NAMALWA (cell line): ENCODE measurements around the gene DYSF.
"Not testable (repeated sequence)": the region's sequence is repeated elsewhere in the genome, so short reads cannot be mapped to it uniquely, and the experiment has no call there.

Experiments
- DNase-seq: peaks from one replicate; pipeline ENCODE4 v3.0.0-alpha.2; 2015; ENCODE audit warnings: low spot score

Gene DYSF

DNA sequence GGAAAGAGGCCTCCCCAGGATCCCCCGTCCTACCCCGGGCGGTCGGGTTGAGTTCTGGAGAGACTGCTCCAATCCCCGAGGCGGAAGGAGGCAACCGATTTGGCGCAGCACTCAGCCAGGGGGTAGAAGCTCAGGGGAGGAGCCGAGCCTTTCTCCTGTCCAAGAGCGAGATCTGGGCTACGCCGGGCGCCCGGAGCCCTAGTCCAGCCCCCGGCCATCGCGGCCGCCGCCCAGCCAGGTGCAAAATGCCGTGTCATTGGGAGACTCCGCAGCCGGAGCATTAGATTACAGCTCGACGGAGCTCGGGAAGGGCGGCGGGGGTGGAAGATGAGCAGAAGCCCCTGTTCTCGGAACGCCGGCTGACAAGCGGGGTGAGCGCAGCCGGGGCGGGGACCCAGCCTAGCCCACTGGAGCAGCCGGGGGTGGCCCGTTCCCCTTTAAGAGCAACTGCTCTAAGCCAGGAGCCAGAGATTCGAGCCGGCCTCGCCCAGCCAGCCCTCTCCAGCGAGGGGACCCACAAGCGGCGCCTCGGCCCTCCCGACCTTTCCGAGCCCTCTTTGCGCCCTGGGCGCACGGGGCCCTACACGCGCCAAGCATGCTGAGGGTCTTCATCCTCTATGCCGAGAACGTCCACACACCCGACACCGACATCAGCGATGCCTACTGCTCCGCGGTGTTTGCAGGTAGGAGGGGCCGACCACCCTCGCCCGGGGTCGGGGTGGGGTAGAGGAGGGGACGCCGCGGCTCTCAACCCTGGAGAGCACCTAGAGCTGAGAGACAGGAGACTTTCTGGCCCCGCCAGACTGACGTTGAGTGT is at the start of gene DYSF:
Gene DYSF (plus strand): TSS at position 158 of the 817 bp plus-strand sequence.
- DNase-seq, result no peak

DNA sequence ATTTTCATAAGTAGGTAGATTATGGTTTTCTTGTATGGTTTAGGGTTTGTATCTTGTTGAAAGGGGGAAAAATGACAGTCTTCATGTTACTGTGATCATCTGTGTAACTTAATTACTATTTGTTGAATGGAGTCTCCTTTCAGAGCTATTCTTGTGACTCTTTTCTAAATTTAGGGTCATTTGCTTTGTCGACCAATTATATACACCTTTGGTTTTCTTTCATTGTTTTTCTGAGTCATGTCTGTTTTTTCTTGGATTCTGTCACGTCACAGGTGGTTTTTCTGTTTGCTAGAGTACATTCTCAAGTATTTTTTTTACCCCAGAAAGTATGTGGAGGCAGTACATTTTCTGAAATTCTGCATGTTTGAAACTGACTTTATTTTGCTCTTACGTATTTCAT is 43.8 kb upstream of the DYSF start:
- DNase-seq, result no peak

DNA sequence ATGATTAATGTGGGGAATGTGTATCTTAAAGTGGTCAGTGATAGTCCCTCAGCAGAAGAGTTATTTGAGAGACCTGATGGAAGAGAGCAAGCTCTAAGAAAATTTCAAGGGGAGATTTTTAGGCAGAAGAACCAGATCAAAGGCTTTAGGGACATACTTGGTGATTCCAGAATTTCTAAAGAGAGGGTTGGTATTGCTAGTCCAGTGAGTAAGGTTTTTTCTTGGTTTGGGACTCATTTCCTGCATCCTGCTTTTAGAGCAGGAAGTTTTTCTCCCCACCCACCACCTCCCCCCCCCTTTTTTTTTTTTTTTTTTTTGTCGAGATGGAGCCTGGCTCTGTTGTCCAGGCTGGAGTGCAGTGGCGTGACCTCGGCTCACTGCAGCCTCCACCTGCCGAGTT is 42.7 kb upstream of the DYSF start:
- no peak for DNase-seq

DNA sequence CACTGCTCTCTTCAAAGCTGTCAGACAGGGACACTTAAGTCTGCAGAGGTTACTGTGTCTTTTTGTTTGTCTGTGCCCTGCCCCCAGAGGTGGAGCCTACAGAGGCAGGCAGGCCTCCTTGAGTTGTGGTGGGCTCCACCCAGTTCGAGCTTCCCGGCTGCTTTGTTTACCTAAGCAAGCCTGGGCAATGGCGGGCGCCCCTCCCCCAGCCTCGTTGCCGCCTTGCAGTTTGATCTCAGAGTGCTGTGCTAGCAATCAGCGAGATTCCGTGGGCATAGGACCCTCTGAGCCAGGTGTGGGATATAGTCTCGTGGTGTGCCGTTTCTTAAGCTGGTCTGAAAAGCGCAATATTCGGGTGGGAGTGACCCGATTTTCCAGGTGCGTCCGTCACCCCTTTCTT is 36.5 kb upstream of the DYSF start:
- DNase-seq, result not testable (repeated sequence)

DNA sequence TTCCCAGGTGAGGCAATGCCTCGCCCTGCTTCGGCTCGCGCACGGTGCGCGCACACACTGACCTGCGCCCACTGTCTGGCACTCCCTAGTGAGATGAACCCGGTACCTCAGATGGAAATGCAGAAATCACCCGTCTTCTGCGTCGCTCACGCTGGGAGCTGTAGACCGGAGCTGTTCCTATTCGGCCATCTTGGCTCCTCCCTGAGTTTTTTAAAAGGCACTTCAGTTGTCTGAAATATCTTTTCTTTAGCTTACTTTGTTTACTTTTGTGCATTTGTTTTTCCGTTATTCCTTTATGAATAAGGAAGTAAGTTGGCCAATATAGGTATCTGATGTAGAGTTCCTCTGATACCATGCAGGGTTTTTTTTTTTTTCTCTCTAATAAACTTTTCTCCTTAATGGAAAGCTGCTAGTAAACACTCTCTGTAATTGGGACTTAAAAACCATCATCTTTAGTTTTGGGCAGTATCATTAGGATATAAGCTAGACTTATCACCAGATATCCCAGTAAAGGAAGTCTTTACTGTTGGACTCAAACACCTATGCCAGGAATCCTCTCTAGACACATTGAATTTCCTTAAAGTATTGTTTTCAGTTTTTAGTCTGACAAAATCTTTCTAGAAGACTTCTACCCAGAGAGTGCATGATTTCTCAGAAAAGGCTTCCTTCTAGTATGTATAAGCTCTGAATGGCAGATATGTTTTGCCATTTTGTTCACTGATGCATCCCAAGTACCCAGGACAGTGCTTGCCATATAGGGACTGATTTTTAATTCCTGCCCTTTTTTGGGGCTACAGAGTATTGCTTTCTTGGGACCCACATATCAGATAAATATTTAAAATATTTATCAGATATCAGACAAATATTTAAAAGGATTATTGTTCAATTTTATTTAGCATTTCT is 35.8 kb upstream of the DYSF start:
- DNase-seq, result peak; percentile 40

DNA sequence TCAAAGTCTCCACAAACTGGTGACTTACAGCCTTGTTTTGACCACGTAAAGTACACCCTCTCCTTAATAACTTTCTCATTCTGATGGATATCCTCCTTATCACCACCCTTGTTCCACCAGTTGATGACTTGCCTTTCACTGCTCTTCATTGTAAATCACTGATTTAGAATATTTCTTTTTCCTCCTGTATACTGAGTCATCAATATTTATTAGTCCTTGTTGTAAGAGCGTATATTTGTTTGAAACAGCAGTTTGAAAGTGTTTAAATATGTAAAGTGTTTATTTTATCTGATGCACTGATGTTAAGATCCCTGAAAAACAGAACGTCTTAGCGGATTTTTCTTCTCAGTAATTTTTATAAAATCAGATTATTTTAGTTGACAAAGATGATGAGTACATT is 34.2 kb upstream of the DYSF start:
- no peak for DNase-seq

DNA sequence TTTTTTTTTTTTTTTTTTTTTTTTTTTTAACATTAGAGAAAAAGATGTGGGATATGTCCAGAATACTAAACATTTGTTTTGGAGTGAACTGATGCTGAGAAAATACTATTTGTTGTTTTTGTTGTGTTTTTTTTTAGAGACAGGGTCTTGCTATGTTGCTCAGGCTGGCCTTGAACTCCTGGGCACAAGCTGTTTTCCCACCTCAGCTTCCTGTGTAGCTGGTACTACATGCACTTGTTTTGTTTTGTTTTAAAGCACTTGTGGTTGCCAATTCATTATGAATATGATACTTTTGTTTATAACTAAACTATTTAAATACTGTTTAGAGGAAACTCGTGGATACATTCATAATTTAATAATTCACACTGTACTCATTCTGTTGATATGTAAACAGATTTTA is 33.4 kb upstream of the DYSF start:
- DNase-seq, result no peak

DNA sequence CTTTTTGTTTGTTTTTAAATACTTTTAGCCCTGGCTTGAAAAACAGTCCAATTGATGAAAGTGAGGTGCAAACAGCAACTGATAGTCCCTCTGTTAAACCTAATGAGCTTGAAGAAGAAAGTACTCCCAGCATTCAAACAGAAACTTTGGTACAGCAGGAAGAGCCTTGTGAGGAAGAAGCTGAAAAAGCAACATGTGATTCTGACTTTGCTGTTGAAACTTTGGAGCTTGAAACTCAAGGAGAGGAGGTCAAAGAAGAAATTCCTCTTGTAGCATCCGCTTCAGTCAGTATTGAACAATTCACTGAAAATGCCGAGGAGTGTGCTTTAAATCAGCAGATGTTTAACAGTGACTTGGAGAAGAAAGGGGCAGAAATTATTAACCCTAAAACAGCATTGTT is 30.6 kb upstream of the DYSF start:
- DNase-seq, result no peak

DNA sequence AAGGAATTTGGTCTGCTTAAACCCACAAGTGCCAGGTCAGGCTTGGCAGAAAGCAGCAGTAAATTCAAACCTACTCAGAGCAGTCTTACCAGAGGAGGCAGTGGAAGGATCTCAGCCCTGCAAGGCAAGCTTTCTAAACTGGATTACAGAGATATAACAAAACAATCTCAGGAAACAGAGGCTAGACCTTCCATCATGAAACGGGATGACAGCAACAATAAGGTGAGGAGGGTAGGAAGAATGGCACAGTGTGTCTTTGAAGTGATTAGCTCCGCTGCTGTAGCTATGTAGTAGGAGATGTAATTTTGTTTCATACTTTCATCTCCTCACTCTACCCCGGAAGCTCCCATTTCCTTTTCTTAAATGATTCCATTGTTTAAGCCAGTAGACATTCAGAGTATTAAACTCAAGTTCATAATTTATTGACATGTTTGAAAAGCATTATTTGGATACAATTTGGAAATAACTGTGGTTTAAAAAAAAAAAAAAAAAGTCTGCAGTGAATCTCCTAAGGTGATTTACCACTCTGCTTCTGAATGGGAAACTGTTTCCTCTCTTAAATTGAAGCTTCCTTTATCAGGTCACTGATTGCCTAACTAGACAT is 29.4 kb upstream of the DYSF start:
- no peak for DNase-seq

DNA sequence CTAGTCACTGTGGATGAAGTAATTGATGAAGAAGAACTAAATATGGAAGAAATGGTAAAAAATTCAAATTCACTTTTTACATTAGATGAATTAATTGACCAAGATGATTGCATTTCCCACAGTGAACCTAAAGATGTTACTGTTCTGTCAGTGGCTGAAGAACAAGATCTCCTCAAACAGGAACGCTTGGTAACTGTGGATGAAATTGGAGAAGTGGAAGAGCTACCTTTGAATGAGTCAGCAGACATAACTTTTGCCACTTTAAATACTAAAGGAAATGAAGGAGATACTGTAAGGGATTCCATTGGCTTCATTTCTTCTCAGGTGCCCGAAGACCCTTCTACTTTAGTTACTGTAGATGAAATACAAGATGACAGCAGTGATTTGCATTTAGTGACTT is 26.6 kb upstream of the DYSF start:
- no peak for DNase-seq

DNA sequence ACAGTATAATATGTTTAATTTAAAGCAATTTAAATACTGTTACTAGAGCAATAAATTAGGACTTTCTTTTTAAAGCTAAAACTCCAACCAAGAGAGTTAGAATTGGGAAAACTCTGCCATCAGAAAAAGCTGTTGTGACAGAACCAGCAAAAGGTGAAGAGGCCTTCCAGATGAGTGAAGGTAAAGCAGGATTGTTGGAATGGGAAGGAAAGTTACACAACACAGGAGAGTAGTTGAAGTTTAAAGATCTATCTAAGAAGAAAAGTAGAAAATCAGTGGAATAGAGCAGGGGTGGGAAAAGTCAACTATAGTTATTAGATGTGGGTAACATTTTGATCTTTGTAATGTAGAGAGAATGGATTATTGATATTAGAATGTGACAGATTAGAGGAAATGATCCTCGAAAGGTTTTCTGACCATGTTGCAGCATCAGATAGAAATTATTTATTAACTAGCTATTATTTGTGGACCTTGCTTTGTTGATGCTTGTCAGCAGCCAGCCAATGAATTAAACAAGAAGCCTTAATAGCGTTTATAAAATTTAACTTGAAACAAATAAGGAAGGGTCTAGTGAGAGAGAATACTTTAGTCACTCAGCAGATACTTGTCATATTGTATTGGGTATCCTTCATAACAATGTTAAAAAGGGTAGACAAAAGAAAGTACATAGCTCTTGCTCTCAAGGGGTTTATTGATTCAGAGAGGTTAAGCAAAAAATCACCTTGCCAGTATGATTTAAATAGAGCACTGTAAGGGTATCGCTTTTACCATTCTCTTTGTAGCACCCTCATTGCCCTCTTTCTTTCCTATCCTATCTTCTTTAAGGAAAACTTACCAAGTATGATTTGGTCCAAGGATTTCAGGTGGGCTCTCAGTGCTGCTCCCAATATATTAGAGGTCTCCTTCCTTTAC is 24.6 kb upstream of the DYSF start:
- DNase-seq, result no peak

DNA sequence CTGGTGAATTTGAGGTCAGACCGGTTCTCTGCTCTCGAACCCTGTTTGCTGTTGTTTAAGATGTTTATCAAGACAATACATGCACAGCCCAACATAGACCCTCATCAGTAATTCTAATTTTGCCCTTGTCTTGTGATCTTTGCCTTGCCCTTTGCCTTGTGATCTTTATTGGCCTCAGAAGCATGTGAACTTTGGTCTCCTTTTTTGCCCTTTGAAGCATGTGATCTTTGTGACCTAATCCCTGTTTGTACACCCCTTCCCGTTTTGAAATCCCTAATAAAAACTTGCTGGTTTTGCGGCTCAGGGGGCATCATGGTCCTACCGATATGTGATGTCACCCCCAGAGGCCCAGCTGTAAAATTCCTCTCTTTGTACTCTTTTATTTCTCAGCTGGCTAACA is 8.2 kb upstream of the DYSF start:
- DNase-seq, result not testable (repeated sequence)

DNA sequence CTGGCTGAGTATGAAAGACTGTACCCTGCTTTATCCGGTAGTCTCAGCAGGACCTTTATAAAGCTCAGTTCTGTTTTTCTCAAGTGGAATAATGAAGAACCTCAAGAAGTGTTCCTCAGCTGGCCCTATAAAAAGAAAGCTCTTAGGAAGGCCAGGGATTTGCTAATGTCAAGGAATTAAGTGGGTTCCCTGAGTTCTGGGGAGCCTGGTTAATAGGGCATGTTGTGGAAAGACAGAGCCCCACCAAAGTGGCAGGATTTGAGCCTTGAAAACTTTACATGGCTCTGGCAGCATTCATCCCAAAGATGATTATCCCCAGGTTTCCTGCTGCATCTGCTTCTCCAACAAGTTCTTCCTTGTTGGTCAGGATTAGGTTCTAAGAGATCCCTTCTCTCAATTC is 6.9 kb upstream of the DYSF start:
- DNase-seq, result no peak

DNA sequence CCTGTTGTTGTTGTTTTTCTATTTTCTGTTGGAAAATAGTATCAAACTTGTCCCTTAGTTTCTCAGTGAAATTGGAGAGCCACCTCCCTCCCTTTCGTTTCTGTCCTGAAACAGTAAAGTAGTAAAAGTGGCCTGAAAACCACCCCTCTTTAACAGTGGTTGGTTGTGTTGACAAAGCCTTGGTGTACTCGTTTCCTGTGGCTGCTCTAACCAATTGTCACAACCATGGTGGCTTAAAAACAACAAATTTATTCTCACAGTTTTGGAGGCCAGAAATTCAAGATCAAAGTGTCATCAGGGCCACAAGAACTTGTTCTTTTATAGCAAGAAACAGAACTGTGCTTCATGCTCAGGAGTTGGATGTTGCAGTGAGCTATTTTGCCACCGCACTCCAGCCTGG is 4.0 kb upstream of the DYSF start:
- no peak for DNase-seq

DNA sequence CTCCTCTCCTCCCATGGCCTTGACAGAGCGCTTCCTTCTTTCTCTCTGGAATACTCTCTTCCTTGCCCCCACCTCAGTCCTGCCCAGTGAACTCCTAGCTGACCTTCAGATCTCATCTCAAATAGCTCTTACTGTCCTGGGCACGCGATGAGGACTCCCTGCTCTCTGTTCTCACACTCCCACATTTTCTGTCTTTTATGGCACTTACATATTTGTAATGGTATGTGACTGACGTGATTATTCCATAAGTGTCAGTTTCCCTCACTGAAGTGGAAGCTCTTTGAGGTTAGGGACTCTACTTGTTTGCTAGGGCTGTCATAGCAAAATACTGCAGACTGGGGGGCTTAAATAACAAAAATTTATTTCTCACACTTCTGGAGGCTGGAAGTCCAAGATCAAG is 1.7 kb upstream of the DYSF start:
- DNase-seq, result no peak

DNA sequence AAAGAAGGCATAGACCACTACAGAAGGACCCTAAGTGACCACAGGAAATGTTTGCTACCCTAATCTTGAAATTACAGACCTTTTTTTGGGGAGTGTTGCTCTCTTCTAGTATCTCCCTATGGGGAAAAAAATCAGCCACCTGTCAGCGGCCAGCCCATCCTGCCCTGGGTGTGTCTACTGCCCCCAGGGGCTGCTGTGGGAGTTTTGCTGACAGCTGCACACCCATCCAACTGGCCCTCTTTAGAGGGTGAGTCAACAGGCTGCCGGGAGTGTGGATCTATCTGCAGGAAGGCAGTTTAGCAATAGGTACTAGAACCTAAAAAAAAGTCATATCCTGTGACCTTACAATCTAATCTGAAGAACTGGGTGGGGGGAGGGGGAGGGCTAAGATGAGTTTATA is 796 bp upstream of the DYSF start:
- peak; percentile 50 for DNase-seq

DNA sequence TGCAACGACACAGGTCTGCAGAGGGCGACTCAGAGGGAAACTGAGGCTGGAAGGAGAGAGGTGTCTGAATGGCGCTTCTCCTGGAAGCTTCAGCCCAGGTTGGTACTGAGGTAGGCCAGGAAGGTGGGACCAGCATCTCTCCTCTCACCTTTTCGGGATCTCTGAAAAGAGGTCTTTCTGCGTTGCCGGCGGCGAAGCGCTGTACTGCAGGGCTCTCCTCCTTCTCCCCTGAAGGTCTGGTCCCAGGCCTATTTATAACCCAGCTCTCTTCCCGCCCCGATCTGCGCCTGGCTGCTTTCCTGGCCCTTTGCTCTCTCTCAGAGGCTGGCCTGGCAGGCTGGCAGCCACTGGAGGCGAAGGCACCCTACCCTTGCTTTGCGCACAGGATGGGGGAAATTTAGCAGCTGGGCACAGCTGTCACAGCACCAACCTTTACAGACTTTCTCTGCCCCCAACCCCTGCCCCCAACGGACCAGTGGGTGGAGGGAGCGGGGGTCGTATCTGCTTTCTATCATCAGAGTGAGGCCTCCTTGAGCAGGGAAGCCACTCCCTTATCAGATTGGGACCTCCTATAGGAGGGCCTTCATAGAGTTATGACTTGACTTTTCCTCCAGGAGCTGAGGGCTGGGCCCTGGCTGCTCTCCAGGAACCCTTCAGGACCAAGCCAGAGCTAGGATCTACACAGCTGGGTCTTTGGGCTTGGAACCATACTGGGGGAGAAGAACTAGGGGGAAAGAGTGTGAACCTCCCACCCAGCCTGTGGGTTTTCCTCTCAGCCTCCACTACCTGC is 1.1 kb downstream of the DYSF start:
- DNase-seq, result no peak

DNA sequence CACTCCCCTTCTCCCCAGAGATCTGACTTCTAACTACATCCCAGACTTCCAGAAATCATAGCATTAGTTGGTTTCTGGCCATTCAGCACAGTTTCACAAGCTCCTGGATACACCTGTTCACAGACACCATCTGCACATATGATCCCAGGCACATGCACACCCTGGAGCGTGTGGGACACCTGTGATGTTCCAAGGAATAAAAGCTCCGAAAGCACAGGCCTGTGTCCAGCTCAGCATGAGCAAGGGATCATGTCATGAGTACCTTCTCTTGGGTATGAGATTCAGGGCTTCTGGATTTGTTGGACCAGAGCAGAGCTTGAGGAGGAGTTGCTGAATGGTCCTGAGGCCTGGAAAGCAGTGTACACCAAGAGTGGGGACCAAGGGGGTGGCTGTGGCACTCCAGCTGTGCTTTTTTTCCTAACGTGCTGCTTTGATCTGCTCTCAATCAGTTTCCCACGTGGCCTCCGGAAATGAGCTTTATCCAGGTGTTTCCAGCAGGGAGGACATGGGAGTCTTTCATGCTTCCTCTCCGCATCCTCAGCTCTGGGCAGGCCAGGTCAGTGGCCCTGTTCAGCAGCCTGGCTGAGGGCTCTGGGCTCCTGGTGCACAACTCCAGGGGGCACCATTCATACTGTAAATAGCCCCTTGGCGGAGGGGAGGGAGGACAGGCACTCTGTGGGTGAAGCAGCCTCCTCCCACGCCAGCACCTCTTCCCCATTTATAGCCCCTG is 1.8 kb downstream of the DYSF start:
- no peak for DNase-seq

DNA sequence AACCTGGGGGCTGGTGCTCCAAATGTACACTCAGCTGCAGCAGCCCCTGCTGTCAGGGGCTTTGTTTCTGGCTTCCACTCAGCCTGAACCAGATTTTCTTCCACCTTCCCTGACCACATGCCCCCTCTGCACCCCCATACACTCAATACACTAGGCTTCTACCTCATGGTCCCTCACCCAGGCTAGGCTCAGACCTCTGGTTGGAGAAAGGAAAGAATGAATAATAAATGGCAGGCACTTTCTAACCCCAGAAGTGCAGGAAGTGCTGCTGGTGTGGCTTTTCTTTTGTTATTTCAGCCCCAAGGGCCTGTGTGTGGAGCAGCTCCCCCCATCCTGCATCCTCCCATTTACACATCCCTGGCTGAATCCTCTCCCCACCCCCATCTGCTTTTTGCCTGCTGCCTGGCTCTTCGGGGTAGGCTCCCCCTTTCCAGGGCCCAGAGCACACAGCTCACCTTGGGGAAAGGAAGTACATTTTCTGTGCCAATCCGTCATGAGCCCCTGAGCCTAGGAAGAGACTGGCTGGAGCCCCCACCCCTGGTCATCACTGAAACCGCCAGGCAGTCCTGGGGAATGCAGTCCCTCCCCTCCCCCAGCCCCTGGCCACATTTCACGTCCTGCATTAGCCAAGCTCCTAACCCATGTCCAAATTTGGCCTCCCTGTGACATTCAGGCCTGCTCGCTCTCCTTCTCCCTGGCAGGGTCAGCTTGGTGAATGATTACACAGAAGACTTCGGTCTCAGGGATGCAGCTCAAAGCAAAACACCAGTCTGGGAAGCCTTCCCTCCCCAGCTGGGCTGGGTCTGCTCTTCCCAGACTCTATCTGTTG is 2.6 kb downstream of the DYSF start:
- DNase-seq, result no peak
